Activated CD4-positive, alpha-beta T cell treated with anti-CD3 and anti-CD28 coated beads, Interleukin-2, amount 50 U/mL, for 4 hours (primary cell): ENCODE measurements around the gene ABCB10.
"Not testable (repeated sequence)": the region's sequence is repeated elsewhere in the genome, so short reads cannot be mapped to it uniquely, and the experiment has no call there.

Experiments used
- DNase-seq, 2 experiments: peaks; one replicate each; pipeline ENCODE4 v3.0.0-alpha.2; 2020

ABCB10 gene

GRCh38 chr1:229570891-229571516 is 12.5 kb upstream of the ABCB10 start:
- DNase-seq: no peak

GRCh38 chr1:229570305-229570704 is 11.8 kb upstream of the ABCB10 start:
- DNase-seq: no peak

- no peak for DNase-seq
Measured at GRCh38 chr1:229567109-229567868, 8.8 kb upstream of the ABCB10 start.

GRCh38 chr1:229563701-229564100 is 5.2 kb upstream of the ABCB10 start:
- DNase-seq: no peak

- DNase-seq: no peak
Measured at GRCh38 chr1:229563241-229563640, 4.7 kb upstream of the ABCB10 start.

- no peak for DNase-seq
Measured at GRCh38 chr1:229562686-229563085, 4.2 kb upstream of the ABCB10 start.

GRCh38 chr1:229561141-229561540 is 2.6 kb upstream of the ABCB10 start:
- no peak for DNase-seq

- DNase-seq: not testable (repeated sequence)
Measured at GRCh38 chr1:229560124-229560523, 1.6 kb upstream of the ABCB10 start.

GRCh38 chr1:229559336-229559801 is 862 bp upstream of the ABCB10 start:
- not testable (repeated sequence) for DNase-seq

GRCh38 chr1:229557913-229558414 is 543 bp downstream of the ABCB10 start:
- DNase-seq: peak; percentile 13 to 19

GRCh38 chr1:229557200-229557850 is 1.2 kb downstream of the ABCB10 start:
- DNase-seq: no peak

- no peak for DNase-seq
Measured at GRCh38 chr1:229554886-229555621, 3.5 kb downstream of the ABCB10 start.

GRCh38 chr1:229553621-229554130 is 4.8 kb downstream of the ABCB10 start:
- no peak for DNase-seq

GRCh38 chr1:229552732-229553131 is 5.8 kb downstream of the ABCB10 start:
- no peak for DNase-seq

- DNase-seq: no peak
Measured at GRCh38 chr1:229550812-229551567, 7.5 kb downstream of the ABCB10 start.

GRCh38 chr1:229547542-229547941 is 11.0 kb downstream of the ABCB10 start:
- no peak for DNase-seq

- no peak for DNase-seq
Measured at GRCh38 chr1:229544587-229544986, 13.9 kb downstream of the ABCB10 start.

- DNase-seq: no peak
Measured at GRCh38 chr1:229539863-229540506, 18.5 kb downstream of the ABCB10 start.

- no peak for DNase-seq
Measured at GRCh38 chr1:229538945-229539344, 19.6 kb downstream of the ABCB10 start.

GRCh38 chr1:229537894-229538293 is 20.6 kb downstream of the ABCB10 start:
- DNase-seq: no peak

GRCh38 chr1:229536982-229537381 is 21.5 kb downstream of the ABCB10 start:
- no peak for DNase-seq
